Hair follicle dermal papilla cell (primary cell): Measurements from ENCODE around the gene PRDM10. TPM values are rescaled to one million over a fixed set of nuclear protein-coding genes. Genes with fewer than 3 reads are reported as not detected.

Experiments
- total RNA-seq: library from RNA; depleted of rRNA; stranded (reverse); fragments of >200 nt; gene quantifications from 2 replicates; pipeline ENCODE4 v1.2.3, GENCODE V29; 2012

PRDM10 gene
- 8.3 and 11.4 TPM in 2 replicates for total RNA-seq

GRCh38 chr11:130002352-130002845, at the start of gene PRDM10:
PRDM10 (minus strand) TSS chr11:130002835; CDS start chr11:129960964, 41,871 bp downstream.

GRCh38 chr11:129895126-129896041, 107.3 kb downstream of the PRDM10 start, which contains the start of gene NFRKB:
NFRKB (minus strand) TSS chr11:129895578; CDS start chr11:129892849, 2,729 bp downstream.

Other genes with a start within 250 kb of the PRDM10 start
- gene TMEM45B, start 187.0 kb downstream of the PRDM10 start, total RNA-seq, result not detected in 2 replicates
- gene NFRKB, start 107.3 kb downstream of the PRDM10 start, total RNA-seq, result 27.7 and 28.1 TPM in 2 replicates
- 544 and 676 TPM in 2 replicates for gene APLP2, start 67.1 kb upstream of the PRDM10 start, total RNA-seq
- gene ST14, start 156.9 kb upstream of the PRDM10 start, total RNA-seq, result 0.16 and 0.49 TPM in 2 replicates